Measurements from ENCODE around the gene LGALSL. TPM values are rescaled to one million over a fixed set of nuclear protein-coding genes. Genes with fewer than 3 reads are reported as not detected.

LGALSL gene
- total and polyA plus RNA-seq, 2 of the 13 experiments (the other 11 are each of a cell fraction or from before 2014, with no cell fraction given) = 15.4 to 20.0 TPM

GRCh38 chr2:64406407-64406774 is 47.6 kb upstream of the LGALSL start (continued):
- TF ChIP-seq ZBTB49 (CRISPR knock-in tag; IDR thresholded peaks at IDR 0.05; ENCODE audit: borderline replicate concordance) (no peak), ARNT (IDR thresholded peaks at IDR 0.05) (no peak), THAP8 (CRISPR knock-in tag; IDR thresholded peaks at IDR 0.05; ENCODE audit: borderline replicate concordance) (no peak), WIZ (CRISPR knock-in tag; IDR thresholded peaks at IDR 0.05) (no peak), RARA (CRISPR knock-in tag; IDR thresholded peaks at IDR 0.05) (peak; percentile 96), GPN1 (CRISPR knock-in tag; IDR thresholded peaks at IDR 0.05; ENCODE audit: borderline replicate concordance) (no peak), PHF5A (CRISPR knock-in tag; IDR thresholded peaks at IDR 0.05; ENCODE audit: low read depth, unreplicated experiment) (no peak), SPEN (CRISPR knock-in tag; IDR thresholded peaks at IDR 0.05; ENCODE audit: low read depth) (peak; percentile 70; the same call in 1 of the 2 replicates), ZNF274 (CRISPR knock-in tag; IDR thresholded peaks at IDR 0.05) (no peak), ZNF296 (CRISPR knock-in tag; conservative IDR thresholded peaks at IDR 0.05) (no peak), SIN3B (IDR thresholded peaks at IDR 0.05; ENCODE audit: low read length) (no peak), MAZ (IDR thresholded peaks at IDR 0.05; ENCODE audit: borderline replicate concordance, low read depth, low read length) (no peak), MAZ (CRISPR knock-in tag; IDR thresholded peaks at IDR 0.05; ENCODE audit: low read depth) (no peak), HNF4A (CRISPR knock-in tag; IDR thresholded peaks at IDR 0.05) (peak; percentile 63), ELK4 (CRISPR knock-in tag; IDR thresholded peaks at IDR 0.05; ENCODE audit: borderline replicate concordance) (no peak), ZNF687 (CRISPR knock-in tag; IDR thresholded peaks at IDR 0.05) (peak; percentile 20; the same call in 1 of the 2 replicates)
